Left ventricle myocardium inferior (tissue), 1 donor: ENCODE data around the gene MYH2. TPM values are rescaled to one million over a fixed set of nuclear protein-coding genes. Genes with fewer than 3 reads are reported as not detected.

Experiments
- DNase-seq: peaks from one replicate; pipeline ENCODE4 v3.0.0-alpha.2; 2020
- H3K27ac ChIP-seq: fragments of 200-600 bp; replicated peaks from 2 replicates; pipeline ENCODE4 v1.8.0; 2021
- H3K27me3 ChIP-seq: fragments of 200-600 bp; 2 replicates; pipeline ENCODE4 v1.8.0; 2021; ENCODE audit warnings: low read depth
- H3K36me3 ChIP-seq: fragments of 200-600 bp; 2 replicates; pipeline ENCODE4 v1.8.0; 2021
- H3K4me1 ChIP-seq: fragments of 200-600 bp; 2 replicates; pipeline ENCODE4 v1.8.0; 2021
- H3K4me3 ChIP-seq: fragments of 200-600 bp; 2 replicates; pipeline ENCODE4 v1.8.0; 2021; ENCODE audit warnings: mild to moderate bottlenecking, moderate library complexity
- H3K9me3 ChIP-seq: fragments of 200-600 bp; replicated peaks from 2 replicates; pipeline ENCODE4 v1.8.0; 2021
- CTCF ChIP-seq: fragments of 200-600 bp; IDR thresholded peaks from 2 replicates; pipeline ENCODE4 v1.8.0; 2021; ENCODE audit warnings: antibody characterized with exemption, mild to moderate bottlenecking, borderline replicate concordance
- intact Hi-C: fragments of 100-400 bp; cut with micrococcal nuclease; formaldehyde crosslinking; loops from one replicate; pipeline ENCODE4 v1.11.0; 2022
- long read RNA-seq: library from polyadenylated mRNA; unstranded; transcript quantifications from one replicate; pipeline ENCODE4 v2.0.0, GENCODE V29; 2021
- total RNA-seq: library from RNA; stranded (reverse); fragmentation: NEBNext Ultra II Directional; extraction: Animal tissue kit (Norgen Biotek cat#: 25700); gene quantifications from one replicate; pipeline ENCODE4 v1.2.1, GENCODE V29; 2021
- donor health status: DM: no; HTN: yes; CAD: no; lungs with severe emphysema.

Gene MYH2
- total RNA-seq, result 0.33 TPM
- long read RNA-seq, result 0 reads

- intact Hi-C loops, result no loop called here
- no peak for TF ChIP-seq CTCF
- Histone ChIP-seq H3K4me3 (no peak within 1 kb of the TSS), H3K9me3 (no peaks in the 10 kb centered on the region), H3K27ac (no peak within 1 kb of the TSS), H3K27me3 (peaks cover 18% of the 10 kb centered on the region), H3K4me1 (no peaks in the 10 kb centered on the region), H3K36me3 (no peaks in the 10 kb centered on the region)
- no peak for DNase-seq
Observed at GRCh38 chr17:10549096-10549842, at the start of gene MYH2. MYH2 (minus strand) TSS chr17:10549658; CDS start chr17:10547920, 1,738 bp downstream.

GRCh38 chr17:10598621-10599020, 49.2 kb upstream of the MYH2 start:
- TF ChIP-seq CTCF, result no peak

GRCh38 chr17:10589553-10590145, 40.2 kb upstream of the MYH2 start:
- peaks cover 13% of the 10 kb centered on the region for H3K9me3 ChIP-seq
- H3K27ac ChIP-seq, result no peak overlapping the region
- H3K27me3 ChIP-seq, result peaks cover 40% of the 10 kb centered on the region
- no peak overlapping the region for H3K4me3 ChIP-seq
- no peak for DNase-seq
- intact Hi-C loops, result no loop called here
- no peak for TF ChIP-seq CTCF
- H3K4me1 ChIP-seq, result no peaks in the 10 kb centered on the region
- H3K36me3 ChIP-seq, result no peaks in the 10 kb centered on the region

More at GRCh38 chr17:10598621-10599020, 49.2 kb upstream of the MYH2 start:
- no peaks in the 10 kb centered on the region for H3K36me3 ChIP-seq
- no peak overlapping the region for H3K27ac ChIP-seq
- H3K9me3 ChIP-seq, result peaks cover 12% of the 10 kb centered on the region
- no peak overlapping the region for H3K4me3 ChIP-seq
- no peak for DNase-seq
- intact Hi-C loops, result no loop called here
- peaks cover 59% of the 10 kb centered on the region for H3K27me3 ChIP-seq
- no peaks in the 10 kb centered on the region for H3K4me1 ChIP-seq

- H3K9me3 ChIP-seq, result no peaks in the 10 kb centered on the region
- H3K4me1 ChIP-seq, result no peaks in the 10 kb centered on the region
- no peaks in the 10 kb centered on the region for H3K36me3 ChIP-seq
- H3K27me3 ChIP-seq, result peaks cover 14% of the 10 kb centered on the region
- no peak for DNase-seq
- H3K27ac ChIP-seq, result no peak overlapping the region
- TF ChIP-seq CTCF, result no peak
- intact Hi-C loops, result no loop called here
- no peak overlapping the region for H3K4me3 ChIP-seq
Observed at GRCh38 chr17:10585529-10585928, 36.1 kb upstream of the MYH2 start.

- DNase-seq, result no peak
- TF ChIP-seq CTCF, result no peak
- no peak overlapping the region for H3K4me3 ChIP-seq
- no peaks in the 10 kb centered on the region for H3K4me1 ChIP-seq
- intact Hi-C loops, result no loop called here
- no peaks in the 10 kb centered on the region for H3K36me3 ChIP-seq
- no peaks in the 10 kb centered on the region for H3K9me3 ChIP-seq
- no peak overlapping the region for H3K27ac ChIP-seq
- peaks cover 5% of the 10 kb centered on the region for H3K27me3 ChIP-seq
Observed at GRCh38 chr17:10583834-10584233, 34.4 kb upstream of the MYH2 start.
